Measurements from ENCODE around the gene IL32.

DNA sequence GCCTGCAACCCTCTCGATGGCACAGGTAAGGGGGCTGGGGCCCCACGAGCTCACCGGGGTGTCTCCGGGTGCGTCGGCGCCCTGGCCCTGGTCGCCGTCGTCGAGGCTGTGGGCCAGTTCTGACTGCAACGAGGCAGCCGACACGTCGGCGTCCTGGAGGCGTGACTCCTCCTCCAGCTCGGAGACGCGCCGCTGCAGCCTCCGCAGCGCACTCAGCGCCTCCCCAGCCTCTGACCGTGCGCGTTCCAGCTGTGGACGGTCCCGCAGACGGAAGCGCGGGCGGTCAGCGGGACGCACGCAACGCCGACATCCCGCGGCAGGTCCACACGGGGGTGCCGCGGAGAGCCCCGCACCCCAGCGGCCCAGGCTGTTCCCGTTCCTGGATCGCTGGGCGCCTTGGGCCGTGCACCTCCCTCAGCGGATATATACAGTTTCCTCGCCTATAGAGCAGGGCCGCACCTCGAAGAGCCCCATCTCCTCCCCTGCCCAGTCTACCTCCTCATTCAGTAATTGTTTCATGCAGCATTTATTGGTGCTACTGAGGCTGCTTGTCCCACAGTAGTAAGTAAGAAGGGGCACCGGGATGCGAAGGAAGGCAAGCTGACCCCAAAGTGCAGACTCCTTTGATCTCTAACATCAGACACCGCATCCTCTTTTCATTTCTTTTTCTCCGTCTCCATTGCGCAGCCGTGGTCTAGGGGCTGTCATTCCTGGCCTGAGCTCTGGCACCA, 35.8 kb upstream of the IL32 start:
- TF ChIP-seq, protein P1, sequence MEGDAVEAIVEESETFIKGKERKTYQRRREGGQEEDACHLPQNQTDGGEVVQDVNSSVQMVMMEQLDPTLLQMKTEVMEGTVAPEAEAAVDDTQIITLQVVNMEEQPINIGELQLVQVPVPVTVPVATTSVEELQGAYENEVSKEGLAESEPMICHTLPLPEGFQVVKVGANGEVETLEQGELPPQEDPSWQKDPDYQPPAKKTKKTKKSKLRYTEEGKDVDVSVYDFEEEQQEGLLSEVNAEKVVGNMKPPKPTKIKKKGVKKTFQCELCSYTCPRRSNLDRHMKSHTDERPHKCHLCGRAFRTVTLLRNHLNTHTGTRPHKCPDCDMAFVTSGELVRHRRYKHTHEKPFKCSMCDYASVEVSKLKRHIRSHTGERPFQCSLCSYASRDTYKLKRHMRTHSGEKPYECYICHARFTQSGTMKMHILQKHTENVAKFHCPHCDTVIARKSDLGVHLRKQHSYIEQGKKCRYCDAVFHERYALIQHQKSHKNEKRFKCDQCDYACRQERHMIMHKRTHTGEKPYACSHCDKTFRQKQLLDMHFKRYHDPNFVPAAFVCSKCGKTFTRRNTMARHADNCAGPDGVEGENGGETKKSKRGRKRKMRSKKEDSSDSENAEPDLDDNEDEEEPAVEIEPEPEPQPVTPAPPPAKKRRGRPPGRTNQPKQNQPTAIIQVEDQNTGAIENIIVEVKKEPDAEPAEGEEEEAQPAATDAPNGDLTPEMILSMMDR (IDR thresholded peaks at IDR 0.05), result no peak
- TF ChIP-seq, protein P2, sequence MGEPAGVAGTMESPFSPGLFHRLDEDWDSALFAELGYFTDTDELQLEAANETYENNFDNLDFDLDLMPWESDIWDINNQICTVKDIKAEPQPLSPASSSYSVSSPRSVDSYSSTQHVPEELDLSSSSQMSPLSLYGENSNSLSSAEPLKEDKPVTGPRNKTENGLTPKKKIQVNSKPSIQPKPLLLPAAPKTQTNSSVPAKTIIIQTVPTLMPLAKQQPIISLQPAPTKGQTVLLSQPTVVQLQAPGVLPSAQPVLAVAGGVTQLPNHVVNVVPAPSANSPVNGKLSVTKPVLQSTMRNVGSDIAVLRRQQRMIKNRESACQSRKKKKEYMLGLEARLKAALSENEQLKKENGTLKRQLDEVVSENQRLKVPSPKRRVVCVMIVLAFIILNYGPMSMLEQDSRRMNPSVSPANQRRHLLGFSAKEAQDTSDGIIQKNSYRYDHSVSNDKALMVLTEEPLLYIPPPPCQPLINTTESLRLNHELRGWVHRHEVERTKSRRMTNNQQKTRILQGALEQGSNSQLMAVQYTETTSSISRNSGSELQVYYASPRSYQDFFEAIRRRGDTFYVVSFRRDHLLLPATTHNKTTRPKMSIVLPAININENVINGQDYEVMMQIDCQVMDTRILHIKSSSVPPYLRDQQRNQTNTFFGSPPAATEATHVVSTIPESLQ (CRISPR knock-in tag; IDR thresholded peaks at IDR 0.05), result no peak
- TF ChIP-seq NR1H2 (CRISPR knock-in tag; IDR thresholded peaks at IDR 0.05) (no peak), ETV6 (CRISPR knock-in tag; IDR thresholded peaks at IDR 0.05) (no peak), ZNF263 (CRISPR knock-in tag; IDR thresholded peaks at IDR 0.05; ENCODE audit: low read depth) (no peak), CREM (CRISPR knock-in tag; IDR thresholded peaks at IDR 0.05) (no peak), USF1 (CRISPR knock-in tag; IDR thresholded peaks at IDR 0.05) (no peak), NR2C2 (CRISPR knock-in tag; IDR thresholded peaks at IDR 0.05) (no peak), FOXK1 (CRISPR knock-in tag; IDR thresholded peaks at IDR 0.05) (no peak), CREB1 (CRISPR knock-in tag; IDR thresholded peaks at IDR 0.05) (no peak)
- TF ChIP-seq, protein P3, sequence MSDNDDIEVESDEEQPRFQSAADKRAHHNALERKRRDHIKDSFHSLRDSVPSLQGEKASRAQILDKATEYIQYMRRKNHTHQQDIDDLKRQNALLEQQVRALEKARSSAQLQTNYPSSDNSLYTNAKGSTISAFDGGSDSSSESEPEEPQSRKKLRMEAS (CRISPR knock-in tag; IDR thresholded peaks at IDR 0.05), result no peak

All from WTC11 (cell line).